ENCODE measurements around the gene ARMC9.

Gene ARMC9

GRCh38 chr2:231321021-231321420, 122.6 kb downstream of the ARMC9 start:
- DNase-seq: no peak

GRCh38 chr2:231321556-231322334, 123.3 kb downstream of the ARMC9 start:
- no peak for DNase-seq

- no peak for DNase-seq
Observed at GRCh38 chr2:231323316-231323715, 124.9 kb downstream of the ARMC9 start.

GRCh38 chr2:231325826-231326225, 127.4 kb downstream of the ARMC9 start:
- DNase-seq: no peak

- DNase-seq: no peak
Observed at GRCh38 chr2:231326404-231326803, 128.0 kb downstream of the ARMC9 start.

GRCh38 chr2:231330311-231330710, 131.9 kb downstream of the ARMC9 start:
- DNase-seq: no peak

GRCh38 chr2:231331533-231331932, 133.1 kb downstream of the ARMC9 start:
- no peak for DNase-seq

GRCh38 chr2:231332388-231332787, 134.0 kb downstream of the ARMC9 start:
- DNase-seq: no peak

GRCh38 chr2:231332872-231333500, 134.6 kb downstream of the ARMC9 start:
- DNase-seq: no peak

GRCh38 chr2:231334179-231334930, 135.9 kb downstream of the ARMC9 start:
- no peak for DNase-seq

- no peak for DNase-seq
Observed at GRCh38 chr2:231334981-231335380, 136.6 kb downstream of the ARMC9 start.

GRCh38 chr2:231335591-231335990, 137.2 kb downstream of the ARMC9 start:
- DNase-seq: no peak

- DNase-seq: no peak
Observed at GRCh38 chr2:231336236-231336635, 137.8 kb downstream of the ARMC9 start.

- DNase-seq: no peak
Observed at GRCh38 chr2:231336700-231337099, 138.3 kb downstream of the ARMC9 start.

- DNase-seq: no peak
Observed at GRCh38 chr2:231337807-231338759, 139.7 kb downstream of the ARMC9 start.

GRCh38 chr2:231339316-231339715, 140.9 kb downstream of the ARMC9 start:
- DNase-seq: no peak

- no peak for DNase-seq
Observed at GRCh38 chr2:231341100-231341499, 142.7 kb downstream of the ARMC9 start.

GRCh38 chr2:231342061-231342711, 143.8 kb downstream of the ARMC9 start:
- DNase-seq: no peak

GRCh38 chr2:231343006-231343710, 144.7 kb downstream of the ARMC9 start:
- no peak for DNase-seq

GRCh38 chr2:231343988-231344387, 145.6 kb downstream of the ARMC9 start:
- DNase-seq: no peak

- no peak for DNase-seq
Observed at GRCh38 chr2:231344851-231345250, 146.4 kb downstream of the ARMC9 start.

Data from stimulated activated CD4-positive, alpha-beta T cell treated with anti-CD3 and anti-CD28 coated beads, Interleukin-2, amount 100 ng/mL, for 24 hours (primary cell).